GM21526 (cell line): ENCODE data around the gene TMEM63A.
"Not testable (repeated sequence)": the region's sequence is repeated elsewhere in the genome, so short reads cannot be mapped to it uniquely, and the experiment has no call there.

Experiments used
- ATAC-seq: cut with Tn5 transposase; IDR thresholded peaks from one replicate; pipeline ENCODE4 v1.9.1; 2021; ENCODE audit warnings: moderate library complexity; ENCODE audit not compliant: unreplicated experiment, low FRiP score

Gene TMEM63A

GRCh38 chr1:225846331-225847310 is 35.6 kb downstream of the TMEM63A start:
- ATAC-seq = no peak

- ATAC-seq = no peak
These were observed 36.5 kb downstream of the TMEM63A start for GRCh38 chr1:225845571-225846259.

DNA sequence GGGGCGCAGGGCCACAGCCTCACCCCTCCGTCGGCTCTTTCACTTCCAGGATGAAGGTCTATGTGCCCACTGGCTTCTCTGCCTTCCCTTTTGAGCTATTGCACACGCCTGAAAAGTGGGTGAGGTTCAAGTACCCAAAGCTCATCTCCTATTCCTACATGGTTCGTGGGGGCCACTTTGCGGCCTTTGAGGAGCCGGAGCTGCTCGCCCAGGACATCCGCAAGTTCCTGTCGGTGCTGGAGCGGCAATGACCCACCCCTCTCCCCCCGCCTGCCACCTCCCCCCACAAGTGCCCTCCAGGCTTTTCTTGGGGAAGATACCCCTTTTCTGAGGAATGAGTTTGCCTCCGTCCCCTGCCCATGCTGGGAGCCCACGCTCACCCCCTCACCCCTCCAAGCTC is 37.1 kb downstream of the TMEM63A start:
- ATAC-seq = no peak

- no peak for ATAC-seq
These were observed 37.7 kb downstream of the TMEM63A start for GRCh38 chr1:225844236-225845061.

- ATAC-seq = no peak
These were observed 38.8 kb downstream of the TMEM63A start for GRCh38 chr1:225843426-225843795.

- no peak for ATAC-seq
These were observed 39.3 kb downstream of the TMEM63A start for GRCh38 chr1:225842788-225843425.

DNA sequence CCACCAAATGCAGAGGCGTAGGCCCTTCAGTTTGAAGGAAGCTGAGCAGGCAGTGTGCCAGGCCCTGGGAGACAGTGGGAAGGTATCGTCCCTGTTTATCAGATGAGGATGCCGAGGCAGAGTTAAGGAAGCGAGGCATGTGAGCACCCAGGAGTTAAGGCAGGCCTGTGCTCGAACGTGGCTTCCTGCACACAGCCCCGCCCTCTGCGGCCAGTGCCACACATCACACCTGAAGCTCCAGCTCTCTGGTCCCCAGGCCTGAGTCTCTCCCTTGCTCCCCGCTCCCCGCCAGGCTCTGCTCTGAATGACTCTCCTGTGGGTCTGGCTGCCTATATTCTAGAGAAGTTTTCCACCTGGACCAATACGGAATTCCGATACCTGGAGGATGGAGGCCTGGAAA is 40.1 kb downstream of the TMEM63A start:
- ATAC-seq = no peak

DNA sequence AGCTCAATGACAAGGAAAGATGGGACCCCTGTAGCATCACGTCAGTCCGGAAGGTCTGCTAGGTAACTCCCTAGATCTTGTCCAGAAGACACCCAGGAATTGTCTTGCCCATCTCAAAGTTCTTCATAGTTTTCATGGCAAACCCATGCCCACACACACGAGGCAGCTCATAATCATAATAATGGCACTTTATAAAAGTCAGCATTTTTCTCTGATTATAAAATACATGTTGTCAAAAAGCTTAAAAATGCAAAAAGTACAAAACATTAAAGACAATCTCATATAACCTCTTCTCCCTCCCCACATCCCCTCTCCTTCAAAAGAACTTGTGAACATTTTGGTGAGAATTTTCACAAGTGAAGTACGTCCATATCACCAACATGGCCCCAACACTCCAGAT is 41.5 kb downstream of the TMEM63A start:
- no peak for ATAC-seq

DNA sequence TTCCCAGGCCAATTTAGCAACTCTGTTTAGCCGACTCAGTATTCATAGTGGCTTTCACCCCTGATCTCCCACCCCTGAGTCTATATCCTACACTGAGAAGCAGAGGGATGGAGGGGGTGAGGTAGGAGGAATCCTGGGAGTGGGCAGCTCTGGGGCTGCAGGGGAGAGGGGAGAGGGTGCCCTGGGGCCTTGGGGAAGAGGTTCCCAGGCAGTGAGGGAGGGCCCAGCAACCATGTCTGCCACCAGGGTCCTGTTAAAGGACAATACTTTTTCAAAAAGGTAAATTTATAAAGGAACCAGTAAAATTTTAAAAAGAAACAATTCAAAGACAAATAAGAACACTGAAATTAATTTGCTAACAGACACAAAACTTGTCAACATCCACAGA is 42.0 kb downstream of the TMEM63A start:
- ATAC-seq = no peak

DNA sequence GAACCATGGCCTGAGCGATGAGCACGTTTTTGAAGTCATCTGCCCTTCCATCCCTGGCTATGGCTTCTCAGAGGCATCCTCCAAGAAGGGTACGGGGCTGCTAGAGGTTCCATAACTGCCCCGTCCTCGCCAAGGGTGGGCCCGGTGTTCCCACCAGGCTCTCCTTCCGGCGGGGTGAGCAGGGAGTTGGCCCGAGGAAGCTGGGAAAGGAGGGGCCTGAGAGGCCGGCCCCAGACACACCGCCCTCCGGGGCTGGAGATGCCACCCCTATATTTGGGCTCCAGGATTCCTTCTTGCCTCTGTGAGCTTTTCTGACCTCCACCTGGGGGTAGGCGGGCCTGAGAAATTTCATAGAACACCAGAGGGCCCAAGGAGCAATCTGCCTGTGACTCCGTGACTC is 43.4 kb downstream of the TMEM63A start:
- no peak for ATAC-seq

DNA sequence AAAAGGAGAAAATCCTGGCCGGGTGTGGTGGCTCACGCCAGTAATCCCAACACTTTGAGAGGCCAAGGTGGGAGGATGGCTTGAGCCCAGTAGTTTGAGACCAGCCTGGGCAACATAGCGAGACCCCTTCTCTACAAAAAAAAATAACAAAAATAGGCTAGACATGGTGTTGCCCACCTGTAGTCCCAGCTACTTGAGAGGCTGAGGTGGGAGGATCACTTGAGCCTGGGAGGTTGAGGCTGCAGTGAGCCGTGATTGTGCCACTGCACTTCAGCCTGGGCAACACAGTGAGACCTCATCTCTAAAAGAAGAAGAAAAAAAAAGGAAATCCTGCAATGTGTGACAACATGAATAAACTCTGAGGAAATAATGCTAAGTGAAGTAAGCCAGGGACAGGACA is 45.9 kb downstream of the TMEM63A start:
- not testable (repeated sequence) for ATAC-seq

GRCh38 chr1:225835856-225836255 is 46.3 kb downstream of the TMEM63A start:
- ATAC-seq = no peak

DNA sequence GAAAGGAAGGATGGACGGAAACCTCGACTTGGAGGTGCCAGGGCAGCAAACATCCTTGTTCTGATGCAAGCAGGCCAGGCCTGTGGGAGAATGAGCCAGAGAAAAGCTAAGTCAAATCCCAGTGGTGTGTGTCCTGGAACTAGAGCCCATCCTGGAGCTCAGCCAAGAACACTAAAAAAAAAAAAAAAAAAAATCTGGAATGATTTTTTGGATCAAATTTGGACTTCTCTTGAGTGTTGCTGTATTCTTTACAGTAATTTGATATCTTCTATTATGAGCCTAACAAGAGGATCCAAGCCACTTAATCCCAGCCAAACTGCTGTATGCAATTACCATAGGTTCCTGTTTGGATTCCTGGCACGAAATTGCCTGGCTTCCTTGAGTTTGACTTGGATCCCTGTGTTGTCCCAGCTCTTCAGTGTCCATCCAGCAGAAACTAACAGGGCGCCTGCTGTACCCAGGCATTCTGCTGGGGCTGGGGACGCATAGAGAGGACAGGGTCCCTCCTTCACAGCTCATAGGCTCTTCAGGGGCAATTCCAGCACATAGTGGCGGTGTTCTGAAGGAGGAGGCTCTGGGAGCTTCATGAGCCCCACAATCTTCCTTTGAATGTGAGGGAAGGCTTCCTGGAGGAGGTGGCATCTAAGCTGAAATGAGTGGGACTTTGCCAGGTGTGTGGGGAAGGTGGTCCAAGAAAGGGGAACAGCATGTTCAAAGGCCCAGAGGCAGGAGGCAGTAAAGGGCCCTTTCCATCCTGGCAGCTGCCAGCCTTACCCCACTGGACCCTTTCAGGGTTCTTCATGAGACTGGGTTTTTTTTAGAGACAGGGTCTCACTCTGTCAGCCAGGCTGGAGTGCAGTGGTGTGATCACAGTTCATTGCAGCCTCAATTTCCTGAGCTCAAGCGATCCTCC is 47.5 kb downstream of the TMEM63A start:
- ATAC-seq = no peak

DNA sequence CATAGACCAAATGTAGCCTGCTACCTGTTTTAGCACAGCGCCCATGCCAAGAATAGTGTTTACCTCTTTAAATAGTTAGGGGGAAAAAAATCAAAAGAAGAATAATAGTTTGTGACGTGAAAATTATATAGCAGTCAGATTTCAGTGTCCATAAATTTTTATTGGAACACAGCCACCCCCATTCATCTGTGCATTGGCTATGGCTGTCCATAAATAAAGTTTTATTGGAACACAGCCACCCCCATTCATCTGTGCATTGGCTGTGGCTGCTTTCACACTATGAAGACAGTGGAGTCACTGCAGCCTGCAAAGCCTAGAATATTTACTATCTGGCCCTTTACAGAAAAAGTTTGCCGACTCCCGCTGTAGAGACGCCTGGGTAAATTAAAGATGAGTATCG is 51.3 kb downstream of the TMEM63A start:
- no peak for ATAC-seq

DNA sequence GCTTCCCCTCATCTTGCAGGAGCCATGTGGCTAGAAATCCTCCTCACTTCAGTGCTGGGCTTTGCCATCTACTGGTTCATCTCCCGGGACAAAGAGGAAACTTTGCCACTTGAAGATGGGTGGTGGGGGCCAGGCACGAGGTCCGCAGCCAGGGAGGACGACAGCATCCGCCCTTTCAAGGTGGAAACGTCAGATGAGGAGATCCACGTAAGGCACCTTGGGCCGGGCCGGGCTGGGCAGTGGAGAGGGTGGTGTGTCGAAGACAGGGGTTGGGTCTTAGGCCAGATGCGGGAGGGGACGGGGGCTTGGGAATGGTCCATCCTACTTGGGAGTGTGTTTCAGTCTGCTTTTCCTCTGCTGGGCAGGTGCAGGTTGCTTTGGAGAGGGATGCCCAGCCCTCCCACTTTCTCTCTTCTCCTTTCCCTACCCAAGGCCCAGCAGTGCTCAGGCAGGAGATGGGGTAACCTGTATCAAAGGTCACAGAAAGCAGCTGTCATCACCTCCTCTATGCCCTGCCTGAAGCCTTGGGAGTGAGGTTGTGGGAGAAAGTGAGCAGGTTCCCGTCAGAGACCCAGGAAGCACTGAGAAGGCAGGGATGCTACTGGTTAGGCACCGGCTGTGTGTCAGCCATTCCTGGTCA is 53.4 kb downstream of the TMEM63A start:
- no peak for ATAC-seq

DNA sequence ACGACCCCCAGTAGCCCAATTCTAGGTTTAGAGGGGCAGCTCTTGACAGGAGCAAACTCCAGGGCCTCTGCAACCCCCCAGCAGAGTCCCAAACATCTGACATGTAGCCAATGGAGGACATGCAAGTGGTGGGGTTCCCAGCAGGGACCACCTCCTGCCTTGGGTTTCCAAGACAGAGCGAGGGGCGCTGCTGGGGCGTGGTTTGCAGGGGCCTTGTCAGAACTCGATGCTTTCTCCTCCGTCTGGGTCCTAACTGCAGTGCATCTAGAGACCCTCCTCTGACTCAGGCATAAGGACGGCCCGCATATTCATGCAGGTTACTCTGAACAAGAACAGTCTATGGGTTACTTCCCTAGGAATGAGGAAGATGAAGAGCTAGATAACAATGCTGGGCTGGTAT is 55.1 kb downstream of the TMEM63A start:
- no peak for ATAC-seq

DNA sequence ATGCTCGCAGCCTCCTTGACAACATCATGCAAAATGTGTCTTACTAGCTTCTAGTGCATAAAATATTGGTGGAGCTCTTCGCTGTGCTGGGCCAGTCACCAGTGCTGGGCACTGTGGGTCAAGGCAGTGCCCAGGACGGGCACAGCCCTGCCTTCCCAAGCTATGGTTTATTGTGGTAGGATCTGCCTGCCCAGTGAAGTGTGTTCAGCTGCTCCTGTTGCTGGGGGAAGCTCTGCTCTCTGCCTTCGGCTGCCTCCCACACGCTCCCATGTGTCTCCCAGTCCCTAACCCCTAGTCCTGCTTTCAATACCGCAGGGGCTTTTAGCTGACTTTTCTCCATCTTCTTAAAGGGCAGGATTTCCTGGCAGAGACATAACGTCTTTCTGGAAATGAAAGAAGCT is 56.6 kb downstream of the TMEM63A start:
- ATAC-seq = no peak

DNA sequence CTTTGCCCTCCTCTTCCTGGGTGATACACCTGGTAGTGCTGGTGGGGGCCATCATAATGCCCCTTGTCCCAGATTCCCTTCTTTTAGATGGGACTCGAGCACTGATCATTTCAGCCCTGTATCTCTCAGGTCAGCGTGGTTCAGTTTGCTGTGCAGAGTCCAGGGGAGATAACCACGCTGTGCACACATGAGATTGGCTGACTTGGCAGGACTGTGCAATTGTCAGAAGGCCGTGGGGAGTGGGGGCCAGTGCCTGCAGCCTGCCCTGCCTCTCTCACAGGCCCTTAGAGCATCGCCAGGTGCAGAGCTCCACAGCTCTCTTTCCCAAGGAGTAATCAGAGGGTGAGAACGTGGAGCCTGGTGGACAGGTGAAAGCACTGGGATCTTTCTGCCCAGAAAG is 57.1 kb downstream of the TMEM63A start:
- no peak for ATAC-seq

DNA sequence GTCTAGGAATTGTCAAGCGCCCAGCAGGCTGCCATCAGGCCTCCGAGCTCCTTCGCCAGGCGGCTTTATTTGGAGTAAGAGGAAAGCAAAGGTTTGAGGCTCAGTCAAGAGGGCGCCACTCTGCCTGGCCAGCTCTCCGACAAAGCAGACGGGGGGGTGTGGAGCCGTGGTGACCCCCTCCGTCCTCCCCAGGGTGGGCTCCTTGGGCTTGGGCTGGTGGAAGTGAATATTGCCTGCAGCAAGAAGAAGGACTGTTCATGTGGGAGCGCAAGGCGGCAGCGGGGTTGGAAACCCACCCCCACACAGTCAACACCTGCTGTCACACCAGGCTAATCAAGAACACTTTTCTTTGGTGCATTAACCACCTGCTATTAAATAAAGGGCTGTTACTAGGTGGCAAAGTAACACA is 57.6 kb downstream of the TMEM63A start:
- ATAC-seq = no peak
